Activated CD8-positive, alpha-beta T cell treated with anti-CD3 and anti-CD28 coated beads, Interleukin-2, amount 10 ng/mL, durations not matched to agents 7 days and 5 days (primary cell): ENCODE measurements around the gene GRPR. TPM values are rescaled to one million over a fixed set of nuclear protein-coding genes. Genes with fewer than 3 reads are reported as not detected.

Source experiments
- ATAC-seq: fragments of 150-1000 bp; cut with Tn5 transposase; one replicate; pipeline ENCODE4 v1.10.0; 2021; ENCODE audit warnings: moderate library complexity
- CTCF ChIA-PET: fragments of 350-600 bp; sonication (Branson Sonifier 250); formaldehyde crosslinking; loops from one replicate; lab custom pipeline; 2021; ENCODE audit warnings: antibody characterized with exemption; lab: Charles Lee
- POLR2A ChIA-PET: fragments of 350-600 bp; sonication (Branson Sonifier 250); formaldehyde crosslinking; loops from one replicate; lab custom pipeline; 2021; ENCODE audit warnings: antibody characterized with exemption; lab: Charles Lee
- DNase-seq: peaks from one replicate; pipeline ENCODE4 v3.0.0-alpha.2; 2020
- H3K27ac Mint-ChIP-seq: one replicate; pipeline ENCODE4 v1.8.0; 2021; ENCODE audit warnings: mild to moderate bottlenecking, mixed read lengths
- H3K27me3 Mint-ChIP-seq: one replicate; pipeline ENCODE4 v1.8.0; 2021; ENCODE audit warnings: low read depth, mixed read lengths
- H3K36me3 Mint-ChIP-seq: one replicate; pipeline ENCODE4 v1.8.0; 2021; ENCODE audit warnings: low read depth, mixed read lengths
- H3K4me1 Mint-ChIP-seq: one replicate; pipeline ENCODE4 v1.8.0; 2021; ENCODE audit warnings: low read depth, mixed read lengths
- H3K4me3 Mint-ChIP-seq: one replicate; pipeline ENCODE4 v1.8.0; 2021; ENCODE audit warnings: mild to moderate bottlenecking, mixed read lengths
- H3K9me3 Mint-ChIP-seq: one replicate; pipeline ENCODE4 v1.8.0; 2022; ENCODE audit warnings: mixed read lengths; ENCODE audit not compliant: insufficient read depth
- total RNA-seq, 2 experiments: library from RNA; stranded (reverse); gene quantifications; one replicate each; pipeline ENCODE4 v1.2.3, GENCODE V29; 2021

Gene GRPR
- total RNA-seq, 2 experiments from 2014 or later, result not detected

DNA sequence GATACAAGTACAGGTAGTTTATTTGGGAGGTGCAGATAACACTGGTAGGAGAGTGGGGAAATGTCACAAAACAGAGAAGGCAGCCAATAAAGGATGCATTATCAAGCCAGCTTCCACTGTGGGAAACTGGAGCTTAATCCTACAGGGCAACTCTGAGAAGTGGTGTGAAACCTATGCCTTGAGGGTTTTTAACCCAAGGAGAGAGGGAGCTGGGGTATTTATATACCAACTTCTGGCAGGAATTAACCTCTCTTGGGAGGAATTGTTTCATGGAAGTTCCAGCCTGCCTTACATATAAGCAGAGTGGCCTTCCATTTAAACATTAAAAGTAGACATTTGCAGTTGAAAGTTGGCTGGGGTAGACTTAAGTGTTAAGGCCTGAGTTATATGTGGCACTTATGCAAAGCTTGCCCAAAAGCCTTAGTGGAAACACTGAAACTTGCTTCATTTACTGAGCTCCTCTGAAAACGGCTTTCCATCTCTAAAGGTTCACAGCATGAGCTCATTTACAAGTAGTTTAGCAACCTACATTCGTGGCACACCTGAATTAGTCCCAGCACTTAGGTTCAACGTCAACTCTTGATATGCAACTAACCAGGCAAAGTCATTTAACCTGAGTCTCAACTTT lies 63.1 kb downstream of the GRPR start:
- no peaks in the 10 kb centered on the region for H3K9me3 Mint-ChIP-seq
- H3K27me3 Mint-ChIP-seq, result no peaks in the 10 kb centered on the region
- H3K36me3 Mint-ChIP-seq, result no peaks in the 10 kb centered on the region
- ChIA-PET CTCF (no interaction called here), POLR2A (no interaction called here)
- peaks cover 9% of the 10 kb centered on the region for H3K4me1 Mint-ChIP-seq
- no peak overlapping the region for H3K4me3 Mint-ChIP-seq
- DNase-seq (no peak), ATAC-seq (no peak)
- H3K27ac Mint-ChIP-seq, result no peak overlapping the region

DNA sequence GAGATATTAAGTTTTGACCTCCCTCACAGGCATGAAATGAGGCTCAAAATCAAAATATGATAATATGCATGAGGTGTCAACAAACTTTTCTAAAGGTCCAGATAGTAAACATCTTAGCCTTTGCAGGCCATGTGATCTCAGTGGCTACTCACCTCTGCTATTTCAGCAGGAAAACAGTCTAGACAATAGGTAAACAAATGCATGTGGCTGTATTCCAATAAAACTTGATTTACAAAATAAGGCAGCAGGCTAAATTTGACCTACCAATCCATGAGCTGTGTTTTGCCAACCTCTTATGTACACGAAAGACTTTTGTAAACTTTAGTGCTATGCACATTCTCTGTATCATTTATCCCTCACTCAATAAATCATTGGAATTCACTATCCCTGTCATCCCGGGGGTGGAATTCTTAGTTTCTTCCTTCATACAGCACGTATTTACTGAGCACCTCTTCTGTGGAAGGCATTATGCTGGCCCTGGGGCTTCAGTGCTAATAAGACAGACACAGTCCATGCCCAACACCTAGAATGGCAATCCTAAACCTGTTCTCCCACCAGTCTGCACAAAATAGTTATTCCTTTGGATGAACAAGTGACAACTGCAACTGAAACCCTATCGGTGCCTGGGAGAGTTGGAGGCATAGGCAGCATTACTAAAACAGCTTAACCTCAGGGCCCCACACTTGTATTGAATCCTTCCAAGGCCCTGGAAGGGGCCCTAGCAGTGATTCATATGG lies 63.8 kb downstream of the GRPR start:
- ChIA-PET CTCF (no interaction called here), POLR2A (no interaction called here)
- Mint-ChIP-seq H3K4me3 (no peak overlapping the region), H3K27ac (no peak overlapping the region), H3K27me3 (no peaks in the 10 kb centered on the region), H3K36me3 (no peaks in the 10 kb centered on the region), H3K4me1 (peaks cover 9% of the 10 kb centered on the region), H3K9me3 (no peaks in the 10 kb centered on the region)
- ATAC-seq (no peak), DNase-seq (no peak)

DNA sequence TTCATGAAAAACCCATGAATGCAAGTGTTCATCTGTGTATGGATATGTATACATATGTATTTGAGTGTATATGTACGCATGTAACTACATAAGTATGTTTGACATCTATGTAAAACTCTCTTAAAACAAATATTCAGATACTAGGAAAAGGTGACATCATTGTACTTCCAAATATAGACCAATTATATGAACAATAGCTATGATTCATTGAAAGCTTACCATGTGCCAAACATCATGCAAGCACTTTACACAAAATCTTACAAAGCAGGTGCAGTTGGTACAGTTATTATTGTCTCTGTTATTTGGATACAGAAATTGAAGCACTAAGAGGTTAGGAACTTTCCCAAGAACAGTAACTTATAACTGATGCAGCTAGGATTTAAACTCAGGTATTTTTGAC lies 65.3 kb downstream of the GRPR start:
- Mint-ChIP-seq H3K4me1 (peaks cover 9% of the 10 kb centered on the region), H3K4me3 (no peak overlapping the region), H3K36me3 (no peaks in the 10 kb centered on the region), H3K27ac (no peak overlapping the region), H3K27me3 (no peaks in the 10 kb centered on the region), H3K9me3 (no peaks in the 10 kb centered on the region)
- CTCF ChIA-PET, result no interaction called here
- DNase-seq (no peak), ATAC-seq (no peak)
- POLR2A ChIA-PET, result no interaction called here

DNA sequence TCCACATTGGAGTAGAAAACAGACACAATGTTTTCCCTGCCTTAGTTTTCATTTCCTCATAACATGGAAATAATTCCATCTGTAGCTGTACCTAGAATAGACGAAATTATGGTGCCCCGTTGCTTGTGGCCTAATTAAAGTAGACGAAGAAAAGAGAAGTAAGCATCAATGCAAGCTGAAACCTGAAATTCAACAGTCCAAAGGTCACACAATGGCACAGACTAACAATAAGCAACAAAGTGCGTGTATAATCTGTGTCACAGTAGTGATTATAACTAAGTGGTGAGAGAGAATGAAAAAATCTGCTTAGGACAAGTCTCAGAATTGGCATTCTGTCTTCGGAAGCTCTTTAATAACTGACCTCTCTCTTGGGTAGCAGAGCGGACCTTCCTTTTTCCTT lies 68.2 kb downstream of the GRPR start:
- DNase-seq (no peak), ATAC-seq (no peak)
- ChIA-PET POLR2A (no interaction called here), CTCF (no interaction called here)
- no peaks in the 10 kb centered on the region for H3K27me3 Mint-ChIP-seq
- no peak overlapping the region for H3K27ac Mint-ChIP-seq
- H3K9me3 Mint-ChIP-seq, result no peaks in the 10 kb centered on the region
- H3K4me3 Mint-ChIP-seq, result no peak overlapping the region
- H3K4me1 Mint-ChIP-seq, result no peaks in the 10 kb centered on the region
- H3K36me3 Mint-ChIP-seq, result no peaks in the 10 kb centered on the region

DNA sequence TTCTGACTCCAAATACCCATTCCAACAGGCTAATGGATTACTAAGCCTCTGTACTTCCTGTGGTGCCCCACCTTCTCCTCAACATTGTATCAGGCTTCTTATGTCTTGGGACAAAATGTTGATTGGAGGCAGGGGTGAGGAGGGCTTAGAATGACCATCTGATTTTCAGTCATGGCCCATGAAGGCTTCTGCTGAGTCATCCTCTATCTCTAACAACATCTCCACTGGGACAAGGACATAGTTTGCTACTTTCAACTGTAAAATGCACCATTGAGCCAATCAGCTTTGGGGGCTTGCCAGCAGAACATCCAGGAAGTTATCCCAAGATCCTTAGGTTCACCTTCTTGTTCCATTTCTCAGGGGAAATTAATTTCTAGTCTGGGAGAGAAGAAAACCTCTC lies 73.5 kb downstream of the GRPR start:
- CTCF ChIA-PET, result no interaction called here
- DNase-seq (no peak), ATAC-seq (no peak)
- Mint-ChIP-seq H3K36me3 (no peaks in the 10 kb centered on the region), H3K4me3 (no peak overlapping the region), H3K27me3 (peaks cover 4% of the 10 kb centered on the region), H3K4me1 (no peaks in the 10 kb centered on the region), H3K9me3 (no peaks in the 10 kb centered on the region), H3K27ac (no peak overlapping the region)
- POLR2A ChIA-PET, result no interaction called here

DNA sequence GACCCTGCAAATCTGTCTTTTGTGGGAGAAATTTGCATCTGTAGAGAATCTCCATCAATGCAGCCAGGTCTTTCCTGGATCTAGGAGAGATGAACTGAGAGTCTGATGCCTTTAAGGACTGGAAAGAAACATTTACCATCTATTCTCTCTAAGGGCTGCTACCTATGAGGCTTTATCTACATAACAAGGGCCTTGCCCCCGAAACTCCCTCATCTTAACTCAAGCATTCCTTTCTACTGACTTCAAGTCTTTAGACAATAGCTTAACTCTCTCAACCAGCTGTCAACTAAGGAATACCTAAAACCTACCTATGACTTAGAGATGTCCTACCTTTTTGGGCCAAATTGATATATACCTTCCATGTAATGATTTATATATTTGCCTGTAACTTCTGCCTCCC lies 76.0 kb downstream of the GRPR start:
- DNase-seq, result no peak
- Mint-ChIP-seq H3K4me1 (no peaks in the 10 kb centered on the region), H3K27me3 (peaks cover 4% of the 10 kb centered on the region), H3K36me3 (no peaks in the 10 kb centered on the region), H3K4me3 (no peak overlapping the region), H3K9me3 (no peaks in the 10 kb centered on the region), H3K27ac (no peak overlapping the region)
- no peak for ATAC-seq
- ChIA-PET POLR2A (no interaction called here), CTCF (no interaction called here)

DNA sequence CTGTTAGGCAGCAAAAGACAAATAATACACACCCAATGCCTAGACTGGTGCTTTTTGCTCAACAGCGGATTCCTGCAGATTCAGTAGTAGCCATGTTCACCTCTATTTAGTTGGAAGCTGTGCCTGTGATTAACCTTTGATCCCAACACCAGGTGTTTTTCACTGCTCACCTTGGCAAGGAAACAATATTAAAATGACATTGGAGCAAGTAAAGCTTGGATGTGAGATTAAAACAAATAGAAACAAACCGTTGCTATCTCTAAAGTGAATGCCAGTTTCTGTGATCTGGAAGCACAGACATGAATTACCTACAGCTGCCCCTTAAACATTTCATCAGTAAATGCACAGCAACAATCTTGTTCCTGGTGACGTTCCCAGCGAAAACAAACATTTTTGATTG lies 79.6 kb downstream of the GRPR start:
- POLR2A ChIA-PET, result no interaction called here
- CTCF ChIA-PET, result no interaction called here

More for the DNA sequence above, 79.6 kb downstream of the GRPR start:
- Mint-ChIP-seq H3K27me3 (no peaks in the 10 kb centered on the region), H3K27ac (no peak overlapping the region), H3K4me1 (no peaks in the 10 kb centered on the region), H3K4me3 (no peak overlapping the region), H3K36me3 (no peaks in the 10 kb centered on the region), H3K9me3 (no peaks in the 10 kb centered on the region)
- DNase-seq (no peak), ATAC-seq (no peak)

Other genes with a start within 250 kb of the GRPR start
- gene MAGEB17, start 43.9 kb downstream of the GRPR start, total RNA-seq, result not detected